T-helper 1 cell treated with Interleukin-12 subunit alpha and Interleukin-12 subunit beta and Interleukin-4 antibody, amounts not matched to agents 30 μg/mL and 1 μg/mL, for 36 hours (primary cell): ENCODE measurements around the gene MED9.

Source experiments
- H3K27ac Mint-ChIP-seq: one replicate; pipeline ENCODE4 v1.8.0; 2021; ENCODE audit warnings: mild to moderate bottlenecking, mixed read lengths
- H3K27me3 Mint-ChIP-seq: one replicate; pipeline ENCODE4 v1.8.0; 2021; ENCODE audit warnings: low read depth, mixed read lengths
- H3K36me3 Mint-ChIP-seq: one replicate; pipeline ENCODE4 v1.8.0; 2021; ENCODE audit warnings: low read depth, mixed read lengths
- H3K4me1 Mint-ChIP-seq: one replicate; pipeline ENCODE4 v1.8.0; 2021; ENCODE audit warnings: low read depth, mixed read lengths
- H3K4me3 Mint-ChIP-seq: one replicate; pipeline ENCODE4 v1.8.0; 2021; ENCODE audit warnings: mild to moderate bottlenecking, moderate library complexity, mixed read lengths
- H3K9me3 Mint-ChIP-seq: one replicate; pipeline ENCODE4 v1.8.0; 2021; ENCODE audit warnings: mixed read lengths

Gene MED9

DNA sequence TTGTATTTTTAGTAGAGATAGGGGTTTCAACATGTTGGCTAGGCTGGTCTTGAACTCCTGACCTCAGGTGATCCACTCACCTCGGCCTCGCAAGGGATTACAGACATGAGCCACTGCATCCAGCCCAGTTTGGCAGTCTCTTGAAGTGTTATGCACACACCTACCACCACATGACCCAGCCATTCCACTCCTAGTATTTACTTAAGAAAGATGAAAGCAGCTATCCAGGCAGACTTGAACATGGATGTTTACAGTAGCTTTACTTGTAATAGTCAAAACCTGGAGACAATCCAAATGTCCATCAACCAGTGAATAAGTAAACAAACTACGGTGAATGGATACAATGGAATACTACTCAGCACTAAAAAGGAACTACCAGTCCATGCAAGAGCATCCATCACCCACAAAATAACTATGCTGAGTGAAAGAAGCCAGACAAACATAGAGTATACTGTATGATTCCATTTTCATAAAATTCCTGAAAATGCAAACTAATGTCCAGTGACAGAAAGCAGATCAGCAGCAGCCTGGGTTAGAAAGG lies 57.2 kb downstream of the MED9 start:
- H3K4me3 Mint-ChIP-seq, result no peak overlapping the region
- H3K9me3 Mint-ChIP-seq, result no peaks in the 10 kb centered on the region
- no peaks in the 10 kb centered on the region for H3K36me3 Mint-ChIP-seq
- no peaks in the 10 kb centered on the region for H3K4me1 Mint-ChIP-seq
- H3K27me3 Mint-ChIP-seq, result peaks cover 3% of the 10 kb centered on the region
- H3K27ac Mint-ChIP-seq, result no peak overlapping the region

DNA sequence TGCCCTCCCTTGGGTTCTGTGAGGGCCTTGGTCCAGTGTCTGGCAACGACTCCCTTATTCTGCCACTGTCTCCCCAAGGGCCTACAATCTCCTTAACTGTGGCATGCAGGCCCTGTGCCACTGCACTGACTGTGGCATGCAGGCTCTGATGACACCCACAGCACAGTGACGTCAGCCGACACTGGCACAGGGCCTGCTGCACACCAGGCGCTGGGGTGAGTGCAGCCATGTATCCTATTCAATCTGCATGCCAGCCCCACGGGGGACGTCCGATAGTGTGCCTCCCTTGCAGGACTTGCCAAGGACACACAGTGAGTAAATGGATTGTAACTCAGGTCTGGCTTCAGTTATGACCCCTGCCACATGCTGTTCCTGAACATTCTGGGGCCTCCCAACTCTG lies 59.2 kb downstream of the MED9 start:
- no peak overlapping the region for H3K4me3 Mint-ChIP-seq
- H3K9me3 Mint-ChIP-seq, result no peaks in the 10 kb centered on the region
- no peaks in the 10 kb centered on the region for H3K4me1 Mint-ChIP-seq
- no peaks in the 10 kb centered on the region for H3K36me3 Mint-ChIP-seq
- no peak overlapping the region for H3K27ac Mint-ChIP-seq
- H3K27me3 Mint-ChIP-seq, result peaks cover 3% of the 10 kb centered on the region

DNA sequence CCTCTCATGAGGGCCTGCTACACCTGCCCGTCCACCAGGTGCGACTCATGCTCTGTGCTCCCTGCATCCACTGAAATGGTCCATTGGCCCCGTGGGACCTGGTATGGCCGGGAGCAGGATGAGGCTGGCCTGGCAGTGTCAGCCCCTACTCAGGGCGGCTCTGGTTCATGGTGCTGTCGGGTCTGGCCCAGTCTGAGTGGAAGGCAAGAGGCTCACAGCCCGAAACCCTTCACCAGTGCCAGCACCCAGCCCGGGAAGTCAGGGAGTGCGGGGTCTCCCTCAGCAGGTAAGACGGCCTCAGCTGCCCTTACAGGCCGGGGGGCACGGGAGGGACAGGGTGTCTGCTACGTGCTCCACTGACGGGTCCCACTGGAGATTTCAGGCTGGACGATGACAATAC lies 59.9 kb downstream of the MED9 start:
- H3K27ac Mint-ChIP-seq, result no peak overlapping the region
- no peaks in the 10 kb centered on the region for H3K9me3 Mint-ChIP-seq
- no peaks in the 10 kb centered on the region for H3K4me1 Mint-ChIP-seq
- no peak overlapping the region for H3K4me3 Mint-ChIP-seq
- H3K27me3 Mint-ChIP-seq, result peaks cover 3% of the 10 kb centered on the region
- H3K36me3 Mint-ChIP-seq, result no peaks in the 10 kb centered on the region

DNA sequence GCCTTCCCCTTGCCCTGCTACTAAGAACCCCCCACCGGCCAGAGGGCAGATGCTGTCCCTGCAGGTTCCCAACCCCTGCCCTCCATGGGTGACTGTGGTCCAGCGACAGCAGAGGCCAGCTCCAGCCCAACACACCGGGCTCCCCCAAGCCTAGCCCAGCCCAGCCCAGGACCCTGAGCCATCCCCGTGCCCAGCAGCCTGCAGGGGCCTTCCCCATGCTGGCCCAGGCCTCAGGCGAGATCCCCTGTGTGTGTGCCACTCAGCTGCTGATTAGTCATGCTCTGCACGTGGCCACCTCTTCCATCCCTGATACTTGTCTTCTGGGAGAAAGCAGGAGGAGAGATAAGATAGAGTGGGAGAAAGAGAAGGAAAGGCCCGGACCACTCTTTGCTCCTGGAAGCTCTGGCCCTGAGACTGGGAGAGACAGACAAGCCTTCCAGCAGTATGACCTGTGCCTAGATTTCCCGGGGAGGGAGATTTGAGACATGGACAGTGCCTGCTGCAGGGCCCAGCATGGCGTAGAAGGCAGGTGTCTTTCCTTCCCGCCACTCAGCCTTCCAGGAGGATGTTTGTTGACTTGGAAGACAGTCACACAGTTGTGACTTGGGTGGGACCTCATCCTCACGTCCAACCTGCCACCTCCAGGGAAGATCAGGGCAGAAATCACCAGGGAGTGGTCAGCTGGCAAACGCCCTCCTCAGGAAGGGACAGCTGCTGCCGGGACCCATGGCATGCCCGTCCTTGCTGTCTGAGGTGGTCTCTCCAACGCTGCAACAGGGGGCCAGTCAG lies 60.7 kb downstream of the MED9 start:
- H3K27me3 Mint-ChIP-seq, result no peaks in the 10 kb centered on the region
- H3K27ac Mint-ChIP-seq, result no peak overlapping the region
- no peak overlapping the region for H3K4me3 Mint-ChIP-seq
- H3K4me1 Mint-ChIP-seq, result no peaks in the 10 kb centered on the region
- no peaks in the 10 kb centered on the region for H3K36me3 Mint-ChIP-seq
- H3K9me3 Mint-ChIP-seq, result no peaks in the 10 kb centered on the region

DNA sequence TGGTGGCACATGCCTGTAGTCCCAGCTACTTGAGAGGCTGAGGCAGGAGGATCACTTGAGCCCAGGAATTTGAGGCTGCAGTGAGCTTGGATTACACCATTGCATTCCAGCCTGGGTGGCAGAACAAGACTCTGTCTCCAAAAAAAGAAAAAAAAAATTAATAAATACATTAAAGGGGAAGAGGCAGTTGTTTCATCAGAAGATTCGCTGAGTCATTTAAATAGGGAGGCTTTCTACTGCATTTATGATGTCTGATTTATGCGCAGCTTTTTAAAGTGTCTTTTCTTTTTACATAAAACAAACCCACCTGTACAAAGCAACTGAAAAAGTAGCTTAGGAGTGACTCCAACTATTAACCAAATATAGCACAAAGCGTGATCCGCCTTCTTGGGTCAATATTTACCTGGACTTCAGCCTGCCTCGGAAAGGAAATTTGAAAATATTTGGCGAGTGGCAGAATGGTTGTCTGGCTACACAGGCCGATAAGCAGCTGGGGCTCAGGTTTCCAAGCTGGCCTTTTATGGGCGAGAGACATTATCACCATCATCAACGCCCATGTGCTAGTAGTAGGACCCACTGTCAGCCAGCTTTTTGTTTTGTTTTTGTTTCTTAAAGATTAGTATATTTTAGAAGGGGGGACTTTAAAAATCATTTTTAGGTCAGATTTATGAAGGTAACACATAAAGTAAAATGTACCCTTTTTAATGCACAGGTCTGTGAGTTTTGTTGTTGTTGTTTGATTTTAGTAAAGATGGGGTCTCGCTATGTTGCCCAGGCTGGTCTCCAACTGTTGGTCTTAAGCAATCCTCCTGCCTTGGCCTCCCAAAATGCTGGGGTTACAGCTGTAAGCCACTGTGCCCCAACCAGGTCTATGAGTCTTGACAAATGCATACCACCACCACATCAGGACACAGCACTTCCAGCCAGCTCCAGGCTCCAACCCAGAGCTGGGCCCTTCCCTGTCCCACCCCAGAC lies 61.9 kb downstream of the MED9 start:
- Mint-ChIP-seq H3K27ac (no peak overlapping the region), H3K9me3 (no peaks in the 10 kb centered on the region), H3K4me3 (no peak overlapping the region), H3K36me3 (no peaks in the 10 kb centered on the region), H3K4me1 (no peaks in the 10 kb centered on the region), H3K27me3 (no peaks in the 10 kb centered on the region)

DNA sequence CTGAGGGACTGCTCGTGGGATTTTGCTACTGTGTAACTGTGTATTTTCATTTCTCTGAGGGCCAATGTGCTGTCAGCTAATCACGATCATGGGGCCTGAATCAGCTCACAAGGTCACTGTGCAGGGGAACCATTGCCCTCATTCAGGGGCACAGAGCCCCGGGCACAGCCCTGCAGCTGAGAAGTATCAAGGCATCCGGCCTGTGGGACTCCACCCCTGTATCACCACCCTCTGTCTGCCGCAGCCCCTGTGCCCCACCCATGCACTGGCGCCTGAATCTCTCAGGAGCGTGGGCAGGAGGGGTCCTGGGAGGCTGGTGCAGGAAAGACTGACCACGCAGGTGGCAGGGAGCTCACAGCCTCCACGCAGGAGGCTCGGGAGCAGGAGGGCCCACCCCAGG lies 62.8 kb downstream of the MED9 start:
- H3K4me1 Mint-ChIP-seq, result no peaks in the 10 kb centered on the region
- no peaks in the 10 kb centered on the region for H3K9me3 Mint-ChIP-seq
- no peak overlapping the region for H3K4me3 Mint-ChIP-seq
- no peak overlapping the region for H3K27ac Mint-ChIP-seq
- no peaks in the 10 kb centered on the region for H3K36me3 Mint-ChIP-seq
- H3K27me3 Mint-ChIP-seq, result no peaks in the 10 kb centered on the region

DNA sequence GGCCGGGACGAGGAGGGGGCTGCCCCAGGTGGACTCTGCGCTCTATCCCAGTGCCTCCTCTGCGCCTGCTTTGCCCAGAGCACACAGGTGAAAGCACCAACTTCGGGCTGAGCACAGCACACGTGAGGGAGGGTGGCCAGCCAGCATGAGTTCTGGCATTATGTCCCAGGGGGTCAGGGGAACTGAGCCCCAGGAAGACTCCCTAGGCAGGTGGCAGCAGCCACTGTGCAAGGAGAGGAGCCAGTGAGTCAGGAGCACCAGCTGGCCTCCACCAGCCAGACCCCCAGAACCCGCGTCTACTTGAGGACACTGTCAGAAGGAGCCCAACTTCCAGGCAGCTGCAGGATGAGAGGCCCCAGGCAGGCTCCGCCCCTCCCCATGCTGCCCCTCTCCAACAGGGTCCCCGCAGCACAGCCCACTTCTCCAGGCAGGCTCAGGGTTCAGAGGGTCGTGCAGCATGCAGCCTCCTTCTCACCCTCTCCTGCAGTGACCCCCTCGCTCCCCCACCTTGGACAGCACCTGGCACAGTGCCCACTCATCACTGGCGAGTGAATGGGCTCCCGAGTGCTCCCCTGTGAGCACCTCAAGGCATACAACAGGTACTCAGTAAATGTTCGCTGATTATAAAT lies 63.6 kb downstream of the MED9 start:
- Mint-ChIP-seq H3K27me3 (no peaks in the 10 kb centered on the region), H3K36me3 (no peaks in the 10 kb centered on the region), H3K9me3 (no peaks in the 10 kb centered on the region), H3K4me1 (no peaks in the 10 kb centered on the region), H3K4me3 (no peak overlapping the region), H3K27ac (no peak overlapping the region)

DNA sequence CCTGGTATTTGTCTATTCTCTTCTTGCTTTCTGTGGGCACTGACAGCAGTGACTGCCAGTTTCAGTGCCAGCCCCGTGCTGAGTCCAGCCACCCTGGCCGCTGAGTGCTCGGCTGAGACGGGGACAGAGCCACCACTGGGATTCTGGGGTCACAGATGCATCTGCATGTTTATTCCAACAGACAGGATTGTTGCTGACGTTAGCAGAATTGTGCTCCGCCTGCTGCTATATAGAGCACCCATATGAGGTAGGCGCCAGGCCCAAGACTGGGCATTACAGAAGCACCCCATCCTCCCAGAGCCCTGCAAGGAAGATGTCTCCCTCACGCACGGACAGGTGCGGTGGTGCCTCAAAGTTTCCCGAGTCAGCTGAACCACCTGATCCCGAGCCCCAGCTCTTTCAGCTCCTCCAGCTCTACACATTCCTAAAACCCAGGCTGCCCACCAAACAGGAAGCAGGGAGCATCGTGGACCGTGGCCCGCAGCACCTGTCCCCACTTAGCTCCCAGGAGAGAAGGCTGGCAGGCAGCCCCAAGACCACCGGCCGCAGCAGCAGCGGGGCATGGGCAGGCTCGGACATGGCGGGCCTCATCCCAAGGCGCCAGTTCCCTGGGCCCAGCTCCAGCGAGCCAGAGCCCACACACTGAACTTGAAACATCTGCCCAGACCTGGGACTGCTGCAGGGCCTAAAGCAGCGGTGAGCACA lies 64.3 kb downstream of the MED9 start:
- H3K4me3 Mint-ChIP-seq, result no peak overlapping the region
- H3K27me3 Mint-ChIP-seq, result no peaks in the 10 kb centered on the region
- H3K9me3 Mint-ChIP-seq, result no peaks in the 10 kb centered on the region
- H3K4me1 Mint-ChIP-seq, result no peaks in the 10 kb centered on the region
- H3K36me3 Mint-ChIP-seq, result no peaks in the 10 kb centered on the region
- no peak overlapping the region for H3K27ac Mint-ChIP-seq

DNA sequence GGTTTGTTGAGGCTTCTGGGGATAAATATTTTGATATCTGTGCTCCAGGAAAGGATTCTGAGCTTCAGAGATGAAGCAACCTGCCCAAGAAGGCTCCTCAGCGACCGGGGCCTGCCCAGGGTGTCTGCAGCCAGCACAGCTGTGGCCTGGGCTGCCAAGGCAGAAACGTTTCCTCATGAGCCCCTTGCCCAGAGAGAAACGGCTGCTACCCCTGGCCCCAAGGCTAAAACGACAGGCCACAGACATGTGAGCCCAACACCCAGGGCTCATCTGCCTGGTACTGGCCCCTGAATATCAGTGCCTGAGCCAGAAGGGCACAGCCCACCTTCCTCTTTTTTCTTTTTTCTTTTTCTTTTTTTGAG lies 64.8 kb downstream of the MED9 start:
- no peaks in the 10 kb centered on the region for H3K9me3 Mint-ChIP-seq
- H3K36me3 Mint-ChIP-seq, result no peaks in the 10 kb centered on the region
- no peaks in the 10 kb centered on the region for H3K4me1 Mint-ChIP-seq
- no peak overlapping the region for H3K4me3 Mint-ChIP-seq
- no peak overlapping the region for H3K27ac Mint-ChIP-seq
- no peaks in the 10 kb centered on the region for H3K27me3 Mint-ChIP-seq
